Activated gamma-delta T cell treated with Interleukin-2 at 50 U/mL for 16 hours (primary cell): ENCODE measurements around the gene BTNL9.
"Not testable (repeated sequence)": the region's sequence is repeated elsewhere in the genome, so short reads cannot be mapped to it uniquely, and the experiment has no call there.

ENCODE experiments used
- DNase-seq: peaks from one replicate; pipeline ENCODE4 v3.0.0-alpha.2; 2020

Gene BTNL9

DNA sequence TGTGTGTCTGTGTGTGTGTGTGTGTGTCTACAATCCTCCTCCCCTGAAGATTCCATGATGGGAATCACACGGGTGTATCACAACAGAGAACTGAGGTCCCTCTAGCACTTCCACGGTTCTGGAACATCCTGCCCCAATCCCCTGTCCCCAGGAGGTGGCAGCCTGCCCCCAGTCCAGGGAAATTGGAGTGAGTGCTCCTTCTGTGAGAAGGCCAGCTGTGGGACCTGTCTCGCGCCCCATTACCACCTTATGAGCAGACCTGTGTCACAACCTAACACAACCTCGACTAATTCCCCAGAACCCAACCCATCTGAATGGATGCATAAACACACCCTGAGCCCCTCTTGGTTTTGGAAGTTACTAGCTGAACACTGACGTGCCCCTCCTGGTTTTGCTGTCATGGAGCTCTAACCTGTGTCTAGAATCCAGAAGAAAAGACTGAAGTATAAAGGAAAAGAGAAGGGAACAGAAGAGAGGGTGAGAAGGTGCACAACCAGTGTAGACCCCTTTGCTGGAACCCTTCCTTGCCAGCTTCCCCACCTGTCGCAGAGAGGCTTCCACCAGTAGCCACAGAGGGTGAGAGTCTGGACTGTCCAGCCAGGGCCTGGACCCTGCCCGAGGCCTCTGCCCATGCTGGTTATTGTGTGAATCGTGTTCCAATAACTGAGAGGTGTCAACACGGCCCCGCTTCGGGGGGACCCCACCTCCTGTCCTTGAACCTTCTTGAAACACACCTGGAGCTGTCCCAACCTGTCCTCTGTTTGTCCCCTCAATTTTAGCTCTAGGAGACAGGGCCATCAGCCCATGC is 3.4 kb downstream of the BTNL9 start:
- DNase-seq = no peak

- DNase-seq = no peak
Measured at GRCh38 chr5:181044093-181044599, 4.1 kb downstream of the BTNL9 start.

GRCh38 chr5:181044662-181045305 is 4.7 kb downstream of the BTNL9 start:
- no peak for DNase-seq

DNA sequence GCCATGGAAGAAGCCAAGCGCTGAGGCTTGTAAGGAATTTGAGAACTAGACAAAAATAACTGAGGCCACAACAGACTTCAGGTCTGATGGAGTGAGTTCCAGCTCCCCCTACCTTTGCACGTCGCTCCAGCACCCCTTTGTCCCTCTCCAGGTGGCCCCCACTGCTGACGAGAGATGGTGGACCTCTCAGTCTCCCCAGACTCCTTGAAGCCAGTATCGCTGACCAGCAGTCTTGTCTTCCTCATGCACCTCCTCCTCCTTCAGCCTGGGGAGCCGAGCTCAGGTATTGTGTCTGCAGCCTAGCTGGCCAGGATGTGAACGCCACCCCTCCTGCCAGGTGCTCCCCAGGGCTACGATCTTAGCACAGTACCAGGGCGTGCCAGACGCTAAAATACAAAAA is 5.2 kb downstream of the BTNL9 start:
- no peak for DNase-seq

GRCh38 chr5:181045857-181046256 is 5.8 kb downstream of the BTNL9 start:
- not testable (repeated sequence) for DNase-seq

DNA sequence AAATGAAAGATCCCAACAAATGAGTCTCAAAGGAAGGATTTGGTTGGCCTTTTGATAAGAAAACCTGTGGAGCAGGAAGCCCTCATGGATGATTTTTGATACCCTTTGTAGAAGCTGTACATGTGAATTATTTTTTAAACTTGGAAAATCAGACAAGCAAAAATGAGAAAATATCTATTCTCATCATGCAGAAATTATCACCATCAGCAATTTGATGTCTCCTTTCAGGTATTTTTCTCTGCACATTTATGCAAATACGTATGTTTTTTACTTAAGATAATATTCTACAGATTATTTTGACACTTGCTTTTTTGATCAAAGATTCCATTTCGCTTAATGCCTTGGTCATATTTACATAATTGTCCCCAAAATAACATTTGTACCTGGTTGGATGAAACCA is 7.2 kb downstream of the BTNL9 start:
- no peak for DNase-seq

DNA sequence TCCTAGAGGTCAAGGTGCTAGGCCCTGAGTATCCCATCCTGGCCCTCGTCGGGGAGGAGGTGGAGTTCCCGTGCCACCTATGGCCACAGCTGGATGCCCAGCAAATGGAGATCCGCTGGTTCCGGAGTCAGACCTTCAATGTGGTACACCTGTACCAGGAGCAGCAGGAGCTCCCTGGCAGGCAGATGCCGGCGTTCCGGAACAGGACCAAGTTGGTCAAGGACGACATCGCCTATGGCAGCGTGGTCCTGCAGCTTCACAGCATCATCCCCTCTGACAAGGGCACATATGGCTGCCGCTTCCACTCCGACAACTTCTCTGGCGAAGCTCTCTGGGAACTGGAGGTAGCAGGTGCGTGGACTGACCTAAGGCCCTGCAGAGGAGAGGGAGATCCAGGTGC is 7.9 kb downstream of the BTNL9 start:
- DNase-seq = no peak

DNA sequence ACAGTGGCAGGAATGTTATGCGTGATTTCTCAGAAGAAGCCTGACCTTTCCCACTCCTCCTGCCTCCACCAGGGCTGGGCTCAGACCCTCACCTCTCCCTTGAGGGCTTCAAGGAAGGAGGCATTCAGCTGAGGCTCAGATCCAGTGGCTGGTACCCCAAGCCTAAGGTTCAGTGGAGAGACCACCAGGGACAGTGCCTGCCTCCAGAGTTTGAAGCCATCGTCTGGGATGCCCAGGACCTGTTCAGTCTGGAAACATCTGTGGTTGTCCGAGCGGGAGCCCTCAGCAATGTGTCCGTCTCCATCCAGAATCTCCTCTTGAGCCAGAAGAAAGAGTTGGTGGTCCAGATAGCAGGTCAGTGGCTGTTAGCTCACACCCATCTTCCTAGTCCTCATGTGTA is 9.9 kb downstream of the BTNL9 start:
- no peak for DNase-seq

- DNase-seq = no peak
Measured at GRCh38 chr5:181051841-181052671, 12.0 kb downstream of the BTNL9 start.

DNA sequence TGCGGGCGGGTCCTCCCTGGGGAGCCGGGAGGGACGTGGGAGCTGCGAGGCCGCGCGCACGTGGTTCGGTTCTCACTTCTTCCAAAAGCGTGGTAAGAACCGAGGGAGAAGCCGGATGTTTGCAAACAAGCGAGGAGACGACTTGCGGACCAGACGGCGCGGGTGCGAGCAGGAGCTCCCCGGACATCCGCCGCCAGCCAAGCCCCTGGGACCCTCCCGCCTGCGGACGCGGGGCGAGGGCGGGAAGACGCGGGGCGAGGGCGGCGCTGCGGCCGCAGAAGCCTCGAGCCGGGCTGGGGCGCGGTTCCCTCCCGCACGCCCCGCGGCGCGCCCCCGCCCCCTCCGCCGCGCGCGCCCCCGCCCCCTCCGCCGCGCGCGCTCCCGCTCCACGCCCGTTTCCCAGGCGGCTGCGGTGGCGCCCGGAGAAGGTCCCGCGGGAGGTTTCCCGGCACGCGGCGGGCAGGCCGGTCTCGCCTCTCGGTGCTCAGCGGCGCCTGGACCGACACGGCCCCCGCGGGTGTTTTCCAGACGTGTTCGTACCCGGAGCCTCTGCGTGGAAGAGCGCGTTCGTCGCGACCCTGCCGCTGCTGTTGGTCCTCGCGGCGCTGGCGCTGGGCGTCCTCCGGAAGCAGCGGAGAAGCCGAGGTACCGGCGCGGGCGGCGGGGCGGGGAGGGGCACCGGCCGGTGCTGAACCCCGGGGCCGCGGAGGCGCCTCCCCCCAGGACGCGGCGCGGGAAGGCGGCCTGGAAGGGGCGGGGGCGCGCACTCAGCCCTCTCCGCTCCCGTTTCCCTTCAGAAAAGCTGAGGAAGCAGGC is 12.8 kb downstream of the BTNL9 start:
- DNase-seq = no peak

DNA sequence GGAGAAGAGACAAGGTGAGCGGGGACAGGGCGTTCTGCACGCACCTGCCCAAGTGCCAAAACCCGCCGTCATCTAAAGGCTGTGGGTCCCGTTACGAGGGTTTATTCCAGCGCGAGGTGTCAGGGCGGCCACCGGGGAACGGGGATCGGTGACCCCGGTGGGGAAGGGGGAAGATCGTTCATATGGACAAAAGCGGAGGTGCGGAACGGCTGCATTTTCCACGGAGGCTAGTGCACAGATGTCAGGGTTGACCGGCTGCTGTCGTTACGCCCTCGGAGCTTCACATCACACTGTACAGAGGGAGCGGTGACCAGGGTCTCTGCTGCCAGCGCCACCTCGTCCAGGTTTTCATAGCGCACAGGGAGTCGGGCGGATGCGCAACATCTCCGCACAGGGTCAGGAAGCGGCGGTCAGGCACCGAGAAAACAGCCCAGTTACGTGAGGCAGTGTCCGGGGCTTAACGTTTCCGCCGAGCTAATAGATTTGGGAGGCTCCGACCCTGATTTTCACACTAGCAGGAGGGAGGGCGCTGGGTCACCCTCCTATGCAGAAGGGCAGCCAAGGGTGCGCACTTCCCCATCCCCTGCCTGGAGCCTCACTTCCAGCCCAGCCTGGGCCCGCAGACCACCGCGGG is 13.5 kb downstream of the BTNL9 start:
- no peak for DNase-seq

- no peak for DNase-seq
Measured at GRCh38 chr5:181054138-181054537, 14.1 kb downstream of the BTNL9 start.

GRCh38 chr5:181054871-181055459 is 14.9 kb downstream of the BTNL9 start:
- no peak for DNase-seq

DNA sequence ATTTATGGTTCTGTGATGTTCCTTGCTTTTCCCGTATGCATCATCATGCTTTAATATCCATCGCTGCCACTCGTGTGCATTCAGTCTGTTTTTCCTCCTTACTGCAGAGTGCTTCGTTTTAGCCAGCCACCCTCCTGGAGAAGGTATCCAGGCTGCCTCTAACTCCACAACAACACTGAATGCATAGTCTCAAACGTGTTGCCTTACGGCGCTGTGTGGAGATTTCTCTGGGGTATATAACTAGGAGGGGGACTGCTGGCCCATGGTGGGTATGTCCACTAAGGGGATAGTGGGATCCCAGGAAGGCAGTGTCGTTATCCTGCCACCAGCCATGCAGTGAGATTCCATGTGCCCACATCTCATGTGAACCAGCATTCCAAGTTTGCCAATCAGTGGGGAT is 16.4 kb downstream of the BTNL9 start:
- DNase-seq = no peak

GRCh38 chr5:181058321-181058720 is 18.3 kb downstream of the BTNL9 start:
- DNase-seq = no peak

GRCh38 chr5:181058786-181059296 is 18.8 kb downstream of the BTNL9 start:
- DNase-seq = no peak

- no peak for DNase-seq
Measured at GRCh38 chr5:181059297-181060230, 19.5 kb downstream of the BTNL9 start.

DNA sequence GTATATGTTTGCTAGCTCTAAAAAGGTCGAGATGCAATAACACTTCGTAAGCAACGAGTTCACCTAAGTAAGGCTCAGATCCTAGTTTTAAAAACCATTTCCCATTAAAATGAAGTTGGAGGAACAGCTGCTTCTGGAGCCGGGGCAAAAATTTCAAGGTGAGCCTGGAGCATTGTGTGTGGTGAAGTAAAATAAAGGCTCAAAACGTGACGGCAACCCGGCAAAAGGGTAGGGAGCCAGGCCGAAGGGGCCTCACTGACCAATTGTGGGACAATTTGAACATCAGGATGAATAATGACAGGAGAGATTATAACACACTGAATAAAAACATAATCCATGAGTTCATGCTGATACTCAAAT is 20.1 kb downstream of the BTNL9 start:
- DNase-seq = no peak

DNA sequence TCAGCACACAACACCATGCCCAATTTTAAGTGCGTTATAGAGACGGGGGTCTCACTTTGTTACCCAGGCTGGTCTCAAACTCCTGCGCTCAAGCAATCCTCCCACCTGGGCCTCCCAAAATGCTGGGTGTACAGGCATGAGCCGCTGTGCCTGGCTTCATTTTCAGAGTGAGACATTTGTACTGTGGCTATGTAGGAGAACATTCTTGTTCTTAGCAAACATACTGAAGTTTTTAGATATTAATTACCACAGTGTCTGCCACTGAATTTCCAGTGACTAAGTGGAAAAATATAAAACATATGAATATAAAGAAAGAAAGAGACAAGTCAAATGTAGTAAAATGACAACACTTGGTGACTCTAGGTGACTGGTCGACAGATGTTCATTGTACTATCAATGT is 20.9 kb downstream of the BTNL9 start:
- no peak for DNase-seq

- DNase-seq = no peak
Measured at GRCh38 chr5:181061645-181062044, 21.6 kb downstream of the BTNL9 start.
